A673 (cell line): Measurements from ENCODE around the gene NPVF. TPM values are rescaled to one million over a fixed set of nuclear protein-coding genes. Genes with fewer than 3 reads are reported as not detected.

ENCODE experiments used
- BruUV-seq: library from RNA; stranded (reverse); fragments of 400-500 nt; replicated peaks from 2 replicates; lab custom pipeline; 2021; lab: Mats Ljungman, UMichigan
- CTCF ChIA-PET: fragments of 300-600 bp; sonication (Branson Sonifier 250); formaldehyde crosslinking; loops from one replicate; lab custom pipeline; 2022; ENCODE audit warnings: antibody characterized with exemption; lab: Charles Lee
- POLR2A ChIA-PET: fragments of 300-600 bp; sonication (Branson Sonifier 250); formaldehyde crosslinking; loops from one replicate; lab custom pipeline; 2022; ENCODE audit warnings: antibody characterized with exemption; ENCODE audit not compliant: low non-redundant PET; lab: Charles Lee
- DNase-seq: peaks from one replicate; pipeline ENCODE4 v3.0.0-alpha.2; 2015; ENCODE audit warnings: low spot score
- H3K27ac ChIP-seq: fragments of 200-600 bp; sonication (generic); 2 replicates; pipeline ENCODE4 v1.5.1; 2016; ENCODE audit warnings: mixed run types, low read depth, mild to moderate bottlenecking, mixed read lengths, antibody characterized with exemption, low read length; ENCODE audit not compliant: poor library complexity, severe bottlenecking
- H3K27me3 ChIP-seq: fragments of 200-600 bp; sonication (generic); replicated peaks from 2 replicates; pipeline ENCODE4 v1.6.1; 2017; ENCODE audit warnings: mixed run types, low read depth, mild to moderate bottlenecking, mixed read lengths, antibody characterized with exemption, low read length; ENCODE audit not compliant: insufficient read depth, poor library complexity
- H3K36me3 ChIP-seq: fragments of 200-600 bp; sonication (generic); 2 replicates; pipeline ENCODE4 v1.6.1; 2016; ENCODE audit warnings: mixed run types, mild to moderate bottlenecking, mixed read lengths, antibody characterized with exemption, low read length; ENCODE audit not compliant: insufficient read depth, poor library complexity, severe bottlenecking
- H3K4me1 ChIP-seq: fragments of 200-600 bp; sonication (generic); 2 replicates; pipeline ENCODE4 v1.6.1; 2017; ENCODE audit warnings: mixed run types, mild to moderate bottlenecking, mixed read lengths, antibody characterized with exemption, low read length; ENCODE audit not compliant: insufficient read depth, poor library complexity, severe bottlenecking
- H3K4me3 ChIP-seq: fragments of 200-600 bp; sonication (generic); 2 replicates; pipeline ENCODE4 v1.5.1; 2016; ENCODE audit warnings: low read depth, mixed run types, mild to moderate bottlenecking, mixed read lengths, low read length; ENCODE audit not compliant: poor library complexity, severe bottlenecking
- H3K9me3 ChIP-seq: fragments of 200-600 bp; sonication (generic); 2 replicates; pipeline ENCODE4 v1.6.1; 2016; ENCODE audit warnings: mixed run types, low read depth, mild to moderate bottlenecking, mixed read lengths, antibody characterized with exemption, low read length; ENCODE audit not compliant: poor library complexity, severe bottlenecking
- EZH2 ChIP-seq: fragments of 200-600 bp; sonication (generic); IDR thresholded peaks from 2 replicates; pipeline ENCODE4 v1.6.1; 2017; ENCODE audit warnings: borderline replicate concordance, low read depth, mild to moderate bottlenecking, mixed read lengths, antibody characterized with exemption, low read length; ENCODE audit not compliant: poor library complexity, severe bottlenecking
- intact Hi-C: fragments of 100-400 bp; cut with micrococcal nuclease; formaldehyde crosslinking; loops from one replicate; pipeline ENCODE4 v1.10.0; 2022; ENCODE audit not compliant: unreplicated experiment
- total RNA-seq: library from RNA; stranded (reverse); gene quantifications from 2 replicates; pipeline ENCODE4 v1.2.3, GENCODE V29; 2021
- TF ChIP-seq, protein P1 (sequence below): fragments of 300-800, 200-600 bp; sonication (generic); conservative IDR thresholded peaks from 2 replicates; pipeline ENCODE4 v1.5.1; 2017; ENCODE audit warnings: low read depth, mild to moderate bottlenecking, antibody characterized with exemption, low read length, moderate library complexity, mixed read lengths

The NPVF gene
- total RNA-seq, 1 experiment from 2014 or later = not detected

DNA sequence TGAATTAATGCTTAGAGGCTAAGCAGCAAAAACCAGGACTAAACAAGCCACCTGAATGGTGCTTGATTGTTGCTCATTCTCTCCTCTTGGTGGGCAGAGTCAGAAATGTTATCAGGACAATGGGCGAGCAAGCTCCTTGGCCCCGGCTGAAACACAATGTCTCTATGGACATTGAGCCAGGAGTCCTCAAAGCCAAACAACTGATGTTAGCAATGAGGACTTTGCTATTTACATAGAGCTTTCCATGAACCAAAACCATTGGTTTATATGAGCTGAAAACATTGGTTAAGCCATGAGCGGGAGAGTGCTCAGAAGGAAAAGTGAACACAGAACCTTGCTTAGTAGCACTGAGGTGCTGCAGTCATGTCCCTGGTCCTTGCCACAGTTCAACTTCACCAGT lies 21.5 kb upstream of the NPVF start:
- peaks cover 20% of the 10 kb centered on the region for H3K27me3 ChIP-seq
- intact Hi-C loops = loop anchor here (10.0 kb wide), 1 partner anchor 1115 kb away; no protein-coding TSS in a partner anchor
- CTCF ChIA-PET = interaction anchor here (0.6 to 1.1 kb wide), 2 partner anchors 9 to 141 kb away, joined by 3 to 4 read pairs; no protein-coding TSS in a partner anchor
- H3K9me3 ChIP-seq = no peaks in the 10 kb centered on the region
- TF ChIP-seq, protein P1, sequence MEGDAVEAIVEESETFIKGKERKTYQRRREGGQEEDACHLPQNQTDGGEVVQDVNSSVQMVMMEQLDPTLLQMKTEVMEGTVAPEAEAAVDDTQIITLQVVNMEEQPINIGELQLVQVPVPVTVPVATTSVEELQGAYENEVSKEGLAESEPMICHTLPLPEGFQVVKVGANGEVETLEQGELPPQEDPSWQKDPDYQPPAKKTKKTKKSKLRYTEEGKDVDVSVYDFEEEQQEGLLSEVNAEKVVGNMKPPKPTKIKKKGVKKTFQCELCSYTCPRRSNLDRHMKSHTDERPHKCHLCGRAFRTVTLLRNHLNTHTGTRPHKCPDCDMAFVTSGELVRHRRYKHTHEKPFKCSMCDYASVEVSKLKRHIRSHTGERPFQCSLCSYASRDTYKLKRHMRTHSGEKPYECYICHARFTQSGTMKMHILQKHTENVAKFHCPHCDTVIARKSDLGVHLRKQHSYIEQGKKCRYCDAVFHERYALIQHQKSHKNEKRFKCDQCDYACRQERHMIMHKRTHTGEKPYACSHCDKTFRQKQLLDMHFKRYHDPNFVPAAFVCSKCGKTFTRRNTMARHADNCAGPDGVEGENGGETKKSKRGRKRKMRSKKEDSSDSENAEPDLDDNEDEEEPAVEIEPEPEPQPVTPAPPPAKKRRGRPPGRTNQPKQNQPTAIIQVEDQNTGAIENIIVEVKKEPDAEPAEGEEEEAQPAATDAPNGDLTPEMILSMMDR = no peak
- no peak for TF ChIP-seq EZH2
- no peak for DNase-seq
- POLR2A ChIA-PET = no interaction called here
- BruUV-seq = no TSS peak
- H3K4me3 ChIP-seq = no peak overlapping the region
- H3K27ac ChIP-seq = no peak overlapping the region
- no peaks in the 10 kb centered on the region for H3K4me1 ChIP-seq
- H3K36me3 ChIP-seq = no peaks in the 10 kb centered on the region

DNA sequence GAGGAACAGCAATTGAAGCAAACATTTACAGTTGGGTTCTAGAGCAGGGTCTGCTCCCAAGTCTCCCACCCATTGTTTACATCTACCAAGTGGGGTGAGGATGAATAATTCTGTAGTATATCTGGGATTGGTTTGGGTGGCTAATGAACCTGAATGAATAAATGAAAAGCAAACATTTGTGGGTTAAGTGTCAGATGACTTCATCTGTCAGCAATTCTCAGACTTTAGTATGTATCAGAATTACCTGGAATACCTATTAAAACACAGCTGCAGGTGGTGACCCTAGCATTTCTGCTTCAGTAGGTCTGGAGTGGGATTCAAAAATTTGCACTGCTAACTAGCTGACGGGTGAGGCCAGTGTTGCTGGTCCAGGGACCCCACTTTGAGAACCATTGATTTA lies 18.0 kb upstream of the NPVF start:
- Histone ChIP-seq H3K36me3 (no peaks in the 10 kb centered on the region), H3K27ac (no peak overlapping the region), H3K4me3 (no peak overlapping the region), H3K27me3 (peaks cover 50% of the 10 kb centered on the region), H3K9me3 (no peaks in the 10 kb centered on the region), H3K4me1 (no peaks in the 10 kb centered on the region)
- ChIA-PET POLR2A (no interaction called here), CTCF (no interaction called here)
- no TSS peak for BruUV-seq
- DNase-seq = no peak
- intact Hi-C loops = no loop called here
- TF ChIP-seq EZH2 = no peak
- TF ChIP-seq, protein P1 = no peak

DNA sequence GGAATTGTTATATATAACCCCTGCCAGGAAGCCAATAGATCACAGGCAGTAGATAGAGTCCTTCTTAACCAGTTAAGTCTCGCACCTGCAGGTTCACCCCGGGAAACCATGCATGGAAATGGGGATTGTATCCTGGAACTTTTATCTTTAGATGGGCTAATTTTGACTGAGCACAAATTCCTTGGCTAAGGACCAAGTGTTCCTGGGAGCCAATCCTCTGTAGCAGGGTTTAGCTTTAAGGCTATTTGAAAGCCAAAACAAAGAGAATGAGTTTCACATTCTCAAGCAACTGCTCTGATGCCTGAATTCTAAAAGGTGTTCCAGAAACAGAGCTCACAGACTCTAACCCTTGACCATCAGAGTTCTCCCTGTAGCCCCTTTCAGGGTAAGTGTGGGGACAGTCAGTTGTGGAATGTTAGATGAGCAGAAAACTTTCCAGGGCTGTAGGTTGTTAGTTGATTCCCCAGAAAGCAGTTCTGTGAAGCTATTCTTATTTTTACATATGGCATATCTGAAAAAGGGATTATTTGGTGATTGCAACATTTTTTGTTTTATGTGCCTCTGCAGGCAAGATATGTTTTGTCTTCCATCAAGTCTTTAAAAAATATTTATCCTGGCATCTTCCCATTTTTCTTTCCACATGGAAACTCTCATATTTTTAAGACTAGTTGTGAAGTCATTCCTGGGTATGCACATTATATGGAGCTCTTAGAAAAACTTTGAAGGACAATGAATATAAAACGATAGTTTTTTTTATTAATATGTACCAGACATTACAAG lies 16.2 kb upstream of the NPVF start:
- CTCF ChIA-PET = no interaction called here
- TF ChIP-seq, protein P1 = no peak
- TF ChIP-seq EZH2 = no peak
- Histone ChIP-seq H3K9me3 (no peaks in the 10 kb centered on the region), H3K4me1 (no peaks in the 10 kb centered on the region), H3K4me3 (no peak overlapping the region), H3K27me3 (peaks cover 62% of the 10 kb centered on the region), H3K27ac (no peak overlapping the region), H3K36me3 (no peaks in the 10 kb centered on the region)
- no peak for DNase-seq
- intact Hi-C loops = no loop called here
- no TSS peak for BruUV-seq
- POLR2A ChIA-PET = no interaction called here
